Measurements from ENCODE around the gene MAGI3.
"Not testable (repeated sequence)": the region's sequence is repeated elsewhere in the genome, so short reads cannot be mapped to it uniquely, and the experiment has no call there.

MAGI3 gene

GRCh38 chr1:113517983-113518382 lies 127.7 kb downstream of the MAGI3 start:
- no peak for DNase-seq (ENCODE audit: low spot score)

- no peak for DNase-seq (ENCODE audit: low spot score)
These were observed 129.2 kb downstream of the MAGI3 start for GRCh38 chr1:113519556-113519955.

DNA sequence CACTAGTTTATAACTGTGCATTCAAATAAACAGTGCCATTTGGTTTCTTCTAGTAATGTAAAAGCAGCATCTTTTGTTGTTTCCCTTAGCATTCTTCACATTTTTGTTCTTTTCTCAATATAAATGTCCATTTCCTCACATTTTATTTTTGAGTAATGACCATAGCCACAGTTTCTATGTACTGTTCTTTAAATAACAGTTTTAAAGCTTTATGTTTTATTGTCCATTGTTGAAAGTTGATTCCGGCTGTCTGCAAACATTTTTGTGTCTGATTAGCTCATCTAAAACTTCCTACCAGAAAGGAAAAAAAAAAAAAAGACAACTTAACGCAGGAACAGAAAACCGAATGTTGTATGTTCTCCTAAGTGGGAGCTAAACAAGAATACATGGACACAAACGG lies 139.7 kb downstream of the MAGI3 start:
- DNase-seq (ENCODE audit: low spot score) = no peak

DNA sequence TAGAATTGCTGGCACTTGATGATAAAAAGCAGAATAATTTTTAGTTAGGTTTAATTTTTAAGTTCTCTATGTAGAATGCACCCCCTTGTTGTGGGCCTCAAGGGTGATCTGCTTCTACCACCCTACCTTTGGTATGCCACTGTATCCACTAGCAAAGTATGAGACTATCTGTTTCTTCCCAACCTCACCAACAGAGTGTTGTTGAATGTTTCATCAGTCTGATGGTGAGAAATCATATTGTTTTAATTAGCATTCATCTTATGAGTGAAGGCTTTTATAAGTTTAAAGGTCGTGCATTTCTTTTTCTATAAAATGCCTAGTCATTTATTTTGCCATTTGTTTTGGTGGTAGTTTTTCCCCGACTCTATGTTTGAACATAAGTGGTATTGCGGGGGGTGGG lies 141.0 kb downstream of the MAGI3 start:
- no peak for DNase-seq (ENCODE audit: low spot score)

DNA sequence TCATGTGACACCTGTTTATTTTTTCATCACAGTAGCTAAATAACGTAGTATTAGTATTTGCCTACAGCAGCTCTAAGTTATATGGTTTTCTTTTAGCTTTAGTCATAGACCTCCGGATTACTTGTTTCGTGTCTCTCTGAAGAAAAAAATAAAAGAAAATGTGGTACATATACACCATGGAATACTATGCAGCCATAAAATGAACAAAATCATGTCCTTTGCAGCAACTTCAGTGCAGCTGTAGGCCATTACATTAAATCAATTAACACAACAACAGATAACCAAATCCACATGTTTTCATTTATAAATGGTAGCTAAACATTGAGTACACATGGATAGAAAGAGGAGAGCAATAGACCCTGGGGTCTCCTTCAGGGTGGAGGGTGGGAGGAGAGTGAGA lies 142.7 kb downstream of the MAGI3 start:
- no peak for DNase-seq (ENCODE audit: low spot score)

GRCh38 chr1:113534130-113534817 lies 144.0 kb downstream of the MAGI3 start:
- DNase-seq (ENCODE audit: low spot score) = no peak

GRCh38 chr1:113534875-113535274 lies 144.6 kb downstream of the MAGI3 start:
- DNase-seq (ENCODE audit: low spot score) = no peak

GRCh38 chr1:113536182-113536780 lies 146.0 kb downstream of the MAGI3 start:
- DNase-seq (ENCODE audit: low spot score) = no peak

- no peak for DNase-seq (ENCODE audit: low spot score)
These were observed 147.9 kb downstream of the MAGI3 start for GRCh38 chr1:113538225-113538624.

DNA sequence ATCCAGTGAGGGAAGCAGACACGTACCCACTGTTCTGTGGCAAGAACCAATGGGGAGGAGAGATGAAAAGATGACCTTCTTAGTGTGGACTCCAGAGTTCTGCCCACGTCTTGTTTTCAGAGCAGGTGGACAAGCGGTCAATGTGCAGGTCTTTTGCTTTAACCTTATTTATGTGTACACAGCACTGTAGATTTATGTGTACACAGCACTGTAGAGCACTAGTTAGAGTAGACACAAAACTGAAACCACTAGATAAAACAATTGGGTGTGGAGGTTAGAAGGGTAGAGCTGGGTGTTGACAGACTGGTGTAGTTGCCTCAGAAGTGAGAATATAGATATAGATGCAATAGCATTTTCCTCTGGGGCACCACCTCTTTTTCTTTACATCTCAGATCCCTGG lies 150.0 kb downstream of the MAGI3 start:
- no peak for DNase-seq (ENCODE audit: low spot score)

DNA sequence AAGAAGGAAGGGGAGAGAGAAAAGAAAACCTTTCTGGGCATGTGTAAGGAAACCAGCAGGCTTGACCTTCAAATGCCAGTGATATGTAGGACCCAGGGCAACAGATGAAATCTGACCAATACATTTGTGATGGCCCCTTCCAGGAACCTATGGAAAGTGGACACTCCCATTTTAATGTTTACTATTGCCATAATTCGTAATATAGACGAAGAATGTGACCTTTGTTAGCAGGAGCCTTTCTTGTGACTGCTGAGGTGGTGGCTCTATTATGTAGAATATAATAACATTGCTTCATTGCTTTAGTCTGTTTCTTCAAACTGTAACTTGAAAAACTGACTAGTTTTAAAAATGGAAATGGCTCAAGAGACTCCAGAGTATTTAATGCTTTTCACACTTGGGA lies 150.8 kb downstream of the MAGI3 start:
- no peak for DNase-seq (ENCODE audit: low spot score)

- DNase-seq (ENCODE audit: low spot score) = no peak
These were observed 151.9 kb downstream of the MAGI3 start for GRCh38 chr1:113542221-113542701.

- no peak for DNase-seq (ENCODE audit: low spot score)
These were observed 152.8 kb downstream of the MAGI3 start for GRCh38 chr1:113543110-113543509.

DNA sequence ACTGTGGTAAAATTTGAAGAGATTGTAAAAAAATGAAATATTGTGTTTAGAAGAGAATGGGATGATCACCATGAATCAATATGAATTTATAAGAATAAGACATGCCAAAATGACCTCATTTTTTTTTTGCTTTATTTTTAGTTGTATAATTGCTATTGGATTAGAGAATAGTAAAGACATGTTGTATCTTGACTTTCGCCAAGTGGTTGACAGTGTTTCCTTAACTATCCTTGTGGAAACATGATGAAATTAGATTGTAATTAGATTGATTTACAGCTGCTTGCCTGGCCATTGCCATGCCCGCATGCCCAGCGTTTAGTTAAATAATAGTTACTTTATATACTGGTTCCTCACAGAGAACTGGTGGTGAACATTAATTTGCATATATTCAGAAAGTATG lies 154.9 kb downstream of the MAGI3 start:
- DNase-seq (ENCODE audit: low spot score) = no peak

GRCh38 chr1:113545626-113546025 lies 155.3 kb downstream of the MAGI3 start:
- DNase-seq (ENCODE audit: low spot score) = no peak

DNA sequence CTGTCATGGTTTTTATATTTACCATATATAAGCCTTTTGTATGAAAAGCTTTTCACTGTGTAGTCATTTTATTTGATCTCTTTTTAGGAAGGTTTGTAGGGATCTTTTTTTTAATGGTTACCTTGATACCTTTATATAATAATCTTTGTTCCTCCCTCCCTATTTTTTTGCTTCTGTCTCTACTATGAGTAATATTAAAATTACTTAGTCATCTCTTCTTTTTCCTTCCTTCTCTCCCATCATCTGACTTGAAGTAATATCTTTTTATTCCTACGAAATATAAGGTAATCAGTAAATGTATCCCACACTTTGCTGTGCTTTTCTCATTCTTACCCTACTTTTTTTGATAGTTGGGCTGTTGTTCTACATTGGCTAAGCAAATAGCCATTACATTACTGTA lies 161.4 kb downstream of the MAGI3 start:
- DNase-seq (ENCODE audit: low spot score) = no peak

GRCh38 chr1:113552244-113552643 lies 161.9 kb downstream of the MAGI3 start:
- no peak for DNase-seq (ENCODE audit: low spot score)

DNA sequence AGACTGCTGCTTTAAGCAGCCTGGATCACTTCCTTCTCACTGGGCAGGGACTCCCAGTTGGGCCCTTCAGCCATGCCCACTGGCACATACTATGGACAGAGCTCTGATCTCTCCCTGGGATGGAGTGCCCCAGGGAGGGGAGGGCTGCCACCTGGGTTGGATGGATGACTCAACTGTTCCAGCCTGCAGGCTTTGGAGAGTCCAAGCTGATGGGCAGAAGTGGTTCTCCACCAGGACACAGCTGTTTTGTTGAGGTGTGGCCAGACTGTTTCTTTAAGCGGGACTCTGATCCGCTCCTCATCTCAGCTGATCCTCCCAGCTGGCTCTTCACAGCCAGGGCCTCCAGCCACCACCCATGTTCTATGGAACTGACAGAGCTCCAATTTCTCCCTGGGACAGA lies 166.9 kb downstream of the MAGI3 start:
- DNase-seq (ENCODE audit: low spot score) = no peak

DNA sequence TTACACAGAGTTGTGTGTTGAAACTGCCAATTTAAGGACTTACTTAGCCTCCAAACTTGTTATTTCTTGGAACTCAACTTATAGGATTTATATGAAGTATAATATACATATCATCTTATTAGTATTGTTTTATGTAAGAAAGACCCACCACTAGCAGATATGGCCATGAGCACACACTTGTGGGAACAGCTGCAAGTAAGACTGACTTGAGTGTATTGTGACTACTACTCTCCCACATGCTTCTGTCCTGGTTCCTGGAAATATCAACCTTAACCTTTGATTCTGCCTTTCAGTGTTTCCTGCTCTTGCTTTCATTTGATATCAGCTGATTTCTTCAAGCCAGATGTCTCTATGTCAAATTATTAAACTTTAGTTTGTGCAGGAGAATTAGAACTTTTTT lies 175.3 kb downstream of the MAGI3 start:
- DNase-seq (ENCODE audit: low spot score) = no peak

- no peak for DNase-seq (ENCODE audit: low spot score)
These were observed 177.1 kb downstream of the MAGI3 start for GRCh38 chr1:113567427-113567826.

- not testable (repeated sequence) for DNase-seq (ENCODE audit: low spot score)
These were observed 185.5 kb downstream of the MAGI3 start for GRCh38 chr1:113575744-113576260.

DNA sequence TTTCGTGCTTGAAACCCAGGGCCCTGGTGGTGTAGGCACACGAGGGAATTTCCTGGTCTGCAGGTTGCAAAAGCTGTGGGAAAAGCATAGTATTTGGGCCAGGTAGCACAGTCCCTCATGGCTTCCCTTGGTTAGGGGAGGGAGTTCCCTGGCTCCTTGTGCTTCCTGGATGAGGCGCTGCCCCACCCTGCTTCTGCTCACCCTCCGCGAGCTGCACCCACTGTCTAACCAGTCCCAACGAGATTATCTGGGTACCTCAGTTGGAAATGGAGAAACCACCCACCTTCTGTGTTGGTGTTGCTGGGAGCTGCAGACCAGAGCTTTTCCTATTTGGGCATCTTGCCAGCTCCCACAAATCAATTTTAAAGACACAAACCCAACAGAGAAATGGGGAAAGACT lies 186.0 kb downstream of the MAGI3 start:
- no peak for DNase-seq (ENCODE audit: low spot score)

GRCh38 chr1:113579256-113580018 lies 189.1 kb downstream of the MAGI3 start:
- DNase-seq (ENCODE audit: low spot score) = no peak
